ENCODE measurements around the gene ATG4A.

The ATG4A gene

GRCh38 chrX:108132034-108132433, 40.5 kb downstream of the ATG4A start:
- TF ChIP-seq, protein P1, sequence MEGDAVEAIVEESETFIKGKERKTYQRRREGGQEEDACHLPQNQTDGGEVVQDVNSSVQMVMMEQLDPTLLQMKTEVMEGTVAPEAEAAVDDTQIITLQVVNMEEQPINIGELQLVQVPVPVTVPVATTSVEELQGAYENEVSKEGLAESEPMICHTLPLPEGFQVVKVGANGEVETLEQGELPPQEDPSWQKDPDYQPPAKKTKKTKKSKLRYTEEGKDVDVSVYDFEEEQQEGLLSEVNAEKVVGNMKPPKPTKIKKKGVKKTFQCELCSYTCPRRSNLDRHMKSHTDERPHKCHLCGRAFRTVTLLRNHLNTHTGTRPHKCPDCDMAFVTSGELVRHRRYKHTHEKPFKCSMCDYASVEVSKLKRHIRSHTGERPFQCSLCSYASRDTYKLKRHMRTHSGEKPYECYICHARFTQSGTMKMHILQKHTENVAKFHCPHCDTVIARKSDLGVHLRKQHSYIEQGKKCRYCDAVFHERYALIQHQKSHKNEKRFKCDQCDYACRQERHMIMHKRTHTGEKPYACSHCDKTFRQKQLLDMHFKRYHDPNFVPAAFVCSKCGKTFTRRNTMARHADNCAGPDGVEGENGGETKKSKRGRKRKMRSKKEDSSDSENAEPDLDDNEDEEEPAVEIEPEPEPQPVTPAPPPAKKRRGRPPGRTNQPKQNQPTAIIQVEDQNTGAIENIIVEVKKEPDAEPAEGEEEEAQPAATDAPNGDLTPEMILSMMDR (conservative IDR thresholded peaks at IDR 0.05; ENCODE audit: low read depth, low read length) = no peak
- H3K4me3 ChIP-seq (ENCODE audit: low read length) = no peak overlapping the region
- DNase-seq (ENCODE audit: low read depth) = no peak

DNA sequence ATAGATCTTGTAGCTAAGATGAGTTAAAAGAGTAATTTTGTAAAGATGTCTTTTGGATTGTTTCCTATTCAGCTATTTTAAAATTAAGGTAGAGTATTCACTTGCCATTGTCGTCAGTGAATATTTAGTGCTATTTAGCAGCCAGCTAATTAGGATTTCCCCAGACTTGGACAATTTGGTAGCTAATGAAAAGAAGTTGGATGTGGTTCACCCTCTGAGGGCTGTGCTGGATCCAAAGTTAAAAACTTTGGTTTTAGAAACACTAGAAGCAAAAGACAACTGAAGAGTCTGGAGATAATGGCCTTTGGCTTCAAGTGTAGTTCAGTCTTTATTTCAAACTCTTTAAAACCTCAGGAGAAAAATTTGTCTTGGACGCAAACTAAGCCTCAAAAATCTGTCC, 41.3 kb downstream of the ATG4A start:
- DNase-seq (ENCODE audit: low read depth) = no peak
- no peak overlapping the region for H3K4me3 ChIP-seq (ENCODE audit: low read length)
- TF ChIP-seq, protein P1 (conservative IDR thresholded peaks at IDR 0.05; ENCODE audit: low read depth, low read length) = no peak

DNA sequence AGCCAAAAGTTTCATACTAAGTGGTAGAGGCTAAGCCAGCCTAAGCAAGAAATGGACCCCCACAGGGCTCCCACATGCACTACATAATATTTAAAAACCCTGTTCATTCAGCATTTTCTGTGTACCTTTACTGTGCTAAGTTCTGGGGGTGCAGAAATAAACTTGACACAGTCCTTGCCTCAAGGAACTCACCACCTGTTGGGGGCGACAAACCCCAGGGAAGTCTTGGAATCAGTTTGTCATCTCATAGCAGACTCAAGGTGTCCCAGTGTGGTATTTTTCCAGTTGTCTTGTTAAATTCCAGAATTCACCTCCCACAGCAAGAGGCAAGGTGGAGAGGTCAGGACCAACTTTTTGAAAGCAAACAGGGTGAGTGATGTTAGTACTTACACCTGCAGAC, 43.1 kb downstream of the ATG4A start:
- no peak for DNase-seq (ENCODE audit: low read depth)
- TF ChIP-seq, protein P1 (conservative IDR thresholded peaks at IDR 0.05; ENCODE audit: low read depth, low read length) = no peak
- H3K4me3 ChIP-seq (ENCODE audit: low read length) = no peak overlapping the region

- no peak for DNase-seq (ENCODE audit: low read depth)
- TF ChIP-seq, protein P1 (conservative IDR thresholded peaks at IDR 0.05; ENCODE audit: low read depth, low read length) = peak; percentile 55
- H3K4me3 ChIP-seq (ENCODE audit: low read length) = no peak overlapping the region
Measured at GRCh38 chrX:108138814-108139702, 47.5 kb downstream of the ATG4A start.

GRCh38 chrX:108148524-108148923, 56.9 kb downstream of the ATG4A start:
- TF ChIP-seq, protein P1 (conservative IDR thresholded peaks at IDR 0.05; ENCODE audit: low read depth, low read length) = no peak
- DNase-seq (ENCODE audit: low read depth) = no peak
- H3K4me3 ChIP-seq (ENCODE audit: low read length) = no peak overlapping the region

- DNase-seq (ENCODE audit: low read depth) = no peak
- no peak overlapping the region for H3K4me3 ChIP-seq (ENCODE audit: low read length)
- TF ChIP-seq, protein P1 (conservative IDR thresholded peaks at IDR 0.05; ENCODE audit: low read depth, low read length) = no peak
Measured at GRCh38 chrX:108156082-108156481, 64.5 kb downstream of the ATG4A start.

DNA sequence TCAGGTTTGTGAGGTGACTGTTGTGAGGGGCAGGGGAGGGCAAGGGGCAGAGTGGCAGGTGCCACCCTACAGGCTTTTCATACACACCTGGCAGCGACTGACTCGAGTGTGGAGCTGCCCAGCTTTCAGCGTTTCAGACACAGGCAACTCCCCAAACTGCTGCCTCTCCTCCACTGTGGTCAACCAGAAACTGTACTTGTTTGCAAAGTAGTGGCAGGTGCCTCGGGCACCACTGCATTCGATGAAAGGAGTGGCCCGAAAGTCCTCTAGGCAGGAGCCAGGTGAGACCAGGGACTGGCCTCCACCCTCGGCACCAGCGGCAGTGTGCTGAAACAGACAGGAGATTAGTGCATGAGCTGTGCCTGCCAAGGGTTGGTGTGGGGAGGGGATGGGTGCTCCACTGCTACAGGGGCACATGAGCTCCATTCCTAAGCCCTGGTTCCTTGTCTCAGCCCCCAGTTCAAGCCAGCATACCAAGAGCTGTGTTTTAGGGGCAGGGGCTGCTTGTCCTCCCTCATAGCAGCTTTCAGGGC, 65.4 kb downstream of the ATG4A start:
- H3K4me3 ChIP-seq (ENCODE audit: low read length) = no peak overlapping the region
- TF ChIP-seq, protein P1 (conservative IDR thresholded peaks at IDR 0.05; ENCODE audit: low read depth, low read length) = no peak
- DNase-seq (ENCODE audit: low read depth) = no peak
